ENCODE data around the gene NUDT19.

NUDT19 gene

GRCh38 chr19:32674153-32674930 lies 17.3 kb upstream of the NUDT19 start (continued):
- no peak for TF ChIP-seq ZNF16 (tag by site-specific recombination; IDR thresholded peaks at IDR 0.05; ENCODE audit: low read depth)
- TF ChIP-seq ZNF76 (tag by site-specific recombination; IDR thresholded peaks at IDR 0.05; ENCODE audit: borderline replicate concordance, low read depth), result peak; percentile 89
- TF ChIP-seq AEBP2 (tag by site-specific recombination; IDR thresholded peaks at IDR 0.05; ENCODE audit: borderline replicate concordance), result no peak
- no peak for TF ChIP-seq ZSCAN23 (tag by site-specific recombination; IDR thresholded peaks at IDR 0.05)
- peak; percentile 36; the same call in 1 of the 2 replicates for TF ChIP-seq ZXDB (tag by site-specific recombination; IDR thresholded peaks at IDR 0.05)
- TF ChIP-seq ZBTB44 (tag by site-specific recombination; IDR thresholded peaks at IDR 0.05), result peak; percentile 57; the same call in 1 of the 2 replicates
- TF ChIP-seq ZNF654 (tag by site-specific recombination; IDR thresholded peaks at IDR 0.05; ENCODE audit: low read depth), result no peak
- peak; percentile 79; the same call in 1 of the 2 replicates for TF ChIP-seq ZNF121 (tag by site-specific recombination; IDR thresholded peaks at IDR 0.05)
- TF ChIP-seq ZNF391 (tag by site-specific recombination; IDR thresholded peaks at IDR 0.05; ENCODE audit: borderline replicate concordance, low read depth), result no peak
- no peak for TF ChIP-seq SCRT1 (tag by site-specific recombination; IDR thresholded peaks at IDR 0.05; ENCODE audit: borderline replicate concordance)
- peak; percentile 63 for TF ChIP-seq ZNF398 (tag by site-specific recombination; IDR thresholded peaks at IDR 0.05)
- TF ChIP-seq ZNF133 (tag by site-specific recombination; IDR thresholded peaks at IDR 0.05), result peak; percentile 9; the same call in 1 of the 2 replicates
- TF ChIP-seq IKZF3 (tag by site-specific recombination; IDR thresholded peaks at IDR 0.05), result peak; percentile 80
- TF ChIP-seq MYNN (tag by site-specific recombination; IDR thresholded peaks at IDR 0.05; ENCODE audit: borderline replicate concordance), result peak; percentile 30; the same call in 1 of the 2 replicates
- peak; percentile 94 for TF ChIP-seq ZNF561 (tag by site-specific recombination; IDR thresholded peaks at IDR 0.05; ENCODE audit: borderline replicate concordance)
- peak; percentile 92 for TF ChIP-seq ZSCAN30 (tag by site-specific recombination; IDR thresholded peaks at IDR 0.05)
- peak; percentile 46; the same call in 1 of the 2 replicates for TF ChIP-seq ZIC2 (tag by site-specific recombination; IDR thresholded peaks at IDR 0.05)
- TF ChIP-seq ZBTB26 (tag by site-specific recombination; optimal IDR thresholded peaks at IDR 0.05), result peak; percentile 38
- peak; percentile 35; the same call in 1 of the 2 replicates for TF ChIP-seq ZNF692 (tag by site-specific recombination; IDR thresholded peaks at IDR 0.05)
- TF ChIP-seq ZBTB8A (tag by site-specific recombination; IDR thresholded peaks at IDR 0.05), result 0 out of 2 replicates have a peak, but pooled peaks have one; percentile 8
- no peak for TF ChIP-seq ZSCAN5A (tag by site-specific recombination; IDR thresholded peaks at IDR 0.05)
- TF ChIP-seq ZNF707 (tag by site-specific recombination; IDR thresholded peaks at IDR 0.05), result no peak
- TF ChIP-seq INSM2 (tag by site-specific recombination; IDR thresholded peaks at IDR 0.05), result 0 out of 2 replicates have a peak, but pooled peaks have one; percentile 26

All from HEK293 (cell line).